Transverse colon (tissue), 4 donors: ENCODE data around the gene BAG5. TPM values are rescaled to one million over a fixed set of nuclear protein-coding genes. Genes with fewer than 3 reads are reported as not detected.
A peak's percentile ranks its signal among the peaks of the same experiment; 100 is the strongest.

Experiments used
- DNase-seq: peaks from one replicate; pipeline ENCODE4 v3.0.0-alpha.2; 2019
- H3K27ac ChIP-seq, 4 donors: fragments of 200-600 bp; sonication (generic); 2 replicates each; pipeline ENCODE4 v1.5.1; 2016 to 2018; ENCODE audit warnings: inconsistent platforms in 4 of 4
- H3K27me3 ChIP-seq: fragments of 200-600 bp; sonication (generic); 2 replicates; pipeline ENCODE4 v1.5.1; 2017; ENCODE audit warnings: inconsistent platforms
- H3K36me3 ChIP-seq, 4 donors: fragments of 200-600 bp; sonication (generic); 2 replicates each; pipeline ENCODE4 v1.5.1; 2017 to 2019; ENCODE audit warnings: inconsistent platforms in 4 of 4
- H3K4me1 ChIP-seq, 4 donors: fragments of 200-600 bp; sonication (generic); 2 replicates each; pipeline ENCODE4 v1.5.1; 2017 to 2020; ENCODE audit warnings: inconsistent platforms in 4 of 4
- H3K4me3 ChIP-seq, 4 donors: fragments of 200-600 bp; sonication (generic); 1 replicate in 1 of 4; 2 replicates in 3 of 4; pipeline versions ENCODE4 v1.5.1 to v1.6.1; 2017 to 2019; ENCODE audit warnings: inconsistent platforms in 4 of 4
- H3K9me3 ChIP-seq, 2 donors: fragments of 200-600 bp; sonication (generic); 2 replicates each; pipeline ENCODE4 v1.5.1; 2017 to 2019; ENCODE audit warnings: inconsistent platforms in 2 of 2
- EP300 ChIP-seq: sonication (generic); formaldehyde crosslinking; IDR thresholded peaks from one replicate; pipeline ENCODE4 v1.6.1; 2017; ENCODE audit warnings: antibody characterized with exemption, low read depth
- POLR2A ChIP-seq: fragments of 450-650 bp; IDR thresholded peaks from one replicate; pipeline ENCODE4 v1.6.1; 2016; ENCODE audit warnings: antibody characterized with exemption, mild to moderate bottlenecking, moderate library complexity
- POLR2AphosphoS5 ChIP-seq, 3 donors: sonication (generic); formaldehyde crosslinking; IDR thresholded peaks; one replicate each; pipeline ENCODE4 v1.6.1; 2016; ENCODE audit warnings: antibody characterized with exemption in 3 of 3
- WGBS, 2 donors: methylation state at CpG; one replicate each; pipeline ENCODE4 v1.1.5; 2018; ENCODE audit warnings: low coverage in 1 of 2; 5-methylcytosine and 5-hydroxymethylcytosine counted together
- in situ Hi-C, 4 donors: fragments of 200-750 bp; cut with MboI; loops; one replicate each; pipeline versions ENCODE4 v1.15.0 to v1.15.1; 2017; ENCODE audit warnings: low sequenced_read_pairs in 3 of 4, low pct_ligation_motif_present in 1 of 4, low pct_unique_long_range_greater_than_20kb in 1 of 4
- intact Hi-C: fragments of 100-400 bp; cut with DNase I; formaldehyde crosslinking; loops from one replicate; pipeline ENCODE4 v1.15.1; 2023; ENCODE audit warnings: low total_unique reads
- total RNA-seq, 4 donors: library from RNA; depleted of rRNA; stranded (reverse); fragments of >200 nt; gene quantifications; one replicate each; pipeline ENCODE4 v1.1.0, GENCODE V29; 2016
- TF ChIP-seq, protein P1 (sequence below), 5 experiments: fragments of 200-600 bp in 3 of 5; fragments of 450-650 bp in 2 of 5; sonication (generic) in 3 of 5; IDR thresholded peaks; 1 replicate in 2 of 5; 2 replicates in 3 of 5; pipeline ENCODE4 v1.5.1; 2016 to 2017; ENCODE audit warnings: antibody characterized with exemption in 5 of 5, inconsistent platforms in 3 of 5, mild to moderate bottlenecking in 2 of 5, moderate library complexity in 1 of 5

Gene BAG5
- total RNA-seq, 4 donors from 2014 or later, result 10.8 to 26.3 (median 23.9) TPM

DNA sequence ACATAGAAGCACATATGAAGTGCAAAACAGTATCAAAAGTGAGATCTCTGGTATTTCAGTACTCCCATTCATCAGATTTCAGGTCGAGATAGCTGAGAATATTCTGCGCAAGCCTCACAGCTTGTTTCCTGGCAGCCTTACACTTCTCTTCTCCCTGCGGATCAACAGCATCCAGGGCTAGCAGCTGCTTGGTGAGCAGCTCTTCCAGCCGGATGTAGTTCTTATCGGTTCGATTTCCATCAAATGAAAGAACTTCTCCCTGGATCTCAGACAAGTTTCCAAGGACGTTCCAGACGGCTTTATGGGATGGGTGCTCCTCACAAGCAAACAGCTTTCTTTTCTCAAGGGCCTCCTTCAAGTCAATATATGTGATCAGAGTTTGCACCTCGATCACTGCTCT is 2.7 kb downstream of the BAG5 start:
- H3K4me3 ChIP-seq, result no peak overlapping the region
- TF ChIP-seq, protein P1, sequence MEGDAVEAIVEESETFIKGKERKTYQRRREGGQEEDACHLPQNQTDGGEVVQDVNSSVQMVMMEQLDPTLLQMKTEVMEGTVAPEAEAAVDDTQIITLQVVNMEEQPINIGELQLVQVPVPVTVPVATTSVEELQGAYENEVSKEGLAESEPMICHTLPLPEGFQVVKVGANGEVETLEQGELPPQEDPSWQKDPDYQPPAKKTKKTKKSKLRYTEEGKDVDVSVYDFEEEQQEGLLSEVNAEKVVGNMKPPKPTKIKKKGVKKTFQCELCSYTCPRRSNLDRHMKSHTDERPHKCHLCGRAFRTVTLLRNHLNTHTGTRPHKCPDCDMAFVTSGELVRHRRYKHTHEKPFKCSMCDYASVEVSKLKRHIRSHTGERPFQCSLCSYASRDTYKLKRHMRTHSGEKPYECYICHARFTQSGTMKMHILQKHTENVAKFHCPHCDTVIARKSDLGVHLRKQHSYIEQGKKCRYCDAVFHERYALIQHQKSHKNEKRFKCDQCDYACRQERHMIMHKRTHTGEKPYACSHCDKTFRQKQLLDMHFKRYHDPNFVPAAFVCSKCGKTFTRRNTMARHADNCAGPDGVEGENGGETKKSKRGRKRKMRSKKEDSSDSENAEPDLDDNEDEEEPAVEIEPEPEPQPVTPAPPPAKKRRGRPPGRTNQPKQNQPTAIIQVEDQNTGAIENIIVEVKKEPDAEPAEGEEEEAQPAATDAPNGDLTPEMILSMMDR (IDR thresholded peaks at IDR 0.05), result no peak
- TF ChIP-seq POLR2A (no peak), POLR2AphosphoS5 (IDR thresholded peaks at IDR 0.05) (no peak), EP300 (no peak)
- WGBS, 2 donors, result 74 to 85% methylated on average over 7 to 9 of the region's 9 CpGs
- no peak for DNase-seq
- in situ Hi-C loops (loop anchor here in 1 of 4 donors (10.0 kb wide), 1 partner anchor 55 kb away; no protein-coding TSS in a partner anchor), intact Hi-C loops (no loop called here)
- peaks cover 0 to 20% (median 4%) of the 10 kb centered on the region in 4 donors for H3K36me3 ChIP-seq
- no peaks in the 10 kb centered on the region for H3K27me3 ChIP-seq
- H3K4me1 ChIP-seq, result peaks cover 22 to 65% (median 40%) of the 10 kb centered on the region in 4 donors
- H3K27ac ChIP-seq, result peak overlapping the region; percentile 54 to 70 (median 64)
- no peaks in the 10 kb centered on the region for H3K9me3 ChIP-seq

DNA sequence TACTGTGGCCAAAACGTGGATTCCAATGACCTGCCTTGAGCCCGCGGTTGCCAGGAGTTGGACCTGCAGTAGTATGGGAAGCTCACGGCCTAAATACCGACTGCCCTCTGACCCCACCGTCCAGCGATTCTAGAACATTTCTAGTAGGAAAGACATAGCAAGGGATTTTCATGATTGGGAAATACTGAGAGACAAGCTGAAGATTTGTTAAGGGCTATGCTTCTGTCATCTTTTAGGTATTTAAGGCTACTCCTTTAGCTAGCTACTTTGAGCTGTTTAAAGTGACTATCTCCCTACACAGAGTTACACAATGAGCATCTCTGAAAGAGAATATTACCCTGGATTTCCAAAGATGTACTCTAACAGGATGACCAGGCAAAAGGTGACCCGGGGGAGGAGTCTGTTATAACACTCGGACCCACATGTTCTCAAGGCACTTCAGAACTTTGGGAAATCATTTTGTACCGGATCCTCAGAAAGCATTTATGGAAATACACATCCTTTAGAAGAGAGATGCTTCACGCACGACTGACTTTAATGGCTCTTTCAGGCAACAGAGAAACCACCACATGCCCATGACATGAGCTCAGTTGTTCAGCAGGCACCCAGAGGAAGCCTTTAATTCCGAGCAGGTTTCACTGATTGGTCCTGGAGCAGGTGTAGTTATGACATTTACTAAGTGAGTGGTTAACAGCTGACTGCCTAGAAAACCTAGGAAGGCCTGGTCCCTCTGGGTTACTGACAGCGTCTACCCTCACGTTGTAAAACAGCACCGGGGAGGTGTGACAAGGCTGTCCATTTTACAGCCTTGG is 4.2 kb downstream of the BAG5 start:
- Histone ChIP-seq H3K9me3 (no peaks in the 10 kb centered on the region), H3K27me3 (no peaks in the 10 kb centered on the region), H3K4me3 (no peak overlapping the region), H3K36me3 (peaks cover 0 to 20% (median 4%) of the 10 kb centered on the region in 4 donors), H3K27ac (peak overlapping the region; percentile 54 to 70 (median 64)), H3K4me1 (peaks cover 15 to 50% (median 29%) of the 10 kb centered on the region in 4 donors)
- in situ Hi-C loops (loop anchor here in 1 of 4 donors (10.0 kb wide), 1 partner anchor 53 kb away; no protein-coding TSS in a partner anchor), intact Hi-C loops (no loop called here)
- no peak for DNase-seq
- WGBS, 2 donors, result 81 to 83% methylated on average over 7 to 16 of the region's 16 CpGs
- peak in 1 of 3 donors; percentile 14 for TF ChIP-seq POLR2AphosphoS5 (IDR thresholded peaks at IDR 0.05)
- TF ChIP-seq, protein P1 (IDR thresholded peaks at IDR 0.05), result no peak

- peaks cover 18 to 58% (median 29%) of the 10 kb centered on the region in 4 donors for H3K4me1 ChIP-seq
- no peaks in the 10 kb centered on the region for H3K9me3 ChIP-seq
- intact Hi-C loops (no loop called here), in situ Hi-C loops (loop anchor here in 1 of 4 donors (10.0 kb wide), 1 partner anchor 52 kb away; no protein-coding TSS in a partner anchor)
- no peak overlapping the region for H3K4me3 ChIP-seq
- WGBS, 2 donors, result 53 to 67% methylated on average over 10 to 15 of the region's 15 CpGs
- H3K36me3 ChIP-seq, result peaks cover 0 to 20% (median 4%) of the 10 kb centered on the region in 4 donors
- no peaks in the 10 kb centered on the region for H3K27me3 ChIP-seq
- peak overlapping the region; percentile 54 to 70 (median 64) for H3K27ac ChIP-seq
- DNase-seq, result no peak
- TF ChIP-seq, protein P1 (IDR thresholded peaks at IDR 0.05), result no peak
- TF ChIP-seq POLR2AphosphoS5 (IDR thresholded peaks at IDR 0.05), result no peak
These were observed 5.3 kb downstream of the BAG5 start for GRCh38 chr14:103556946-103557758.
